ENCODE data around the gene SINHCAF.

Gene SINHCAF

GRCh38 chr12:31323391-31324115 lies 2.4 kb downstream of the SINHCAF start:
- H3K4me1 ChIP-seq: peaks cover 42 to 55% (median 53%) of the 10 kb centered on the region in 10 experiments
- H3K27me3 ChIP-seq: no peaks in the 10 kb centered on the region
- H3K4me3 ChIP-seq: peak overlapping the region; percentile 83 to 96 (median 94)
- TF ChIP-seq Cebpa-rat (IDR thresholded peaks at IDR 0.05): no peak
- H3K9me3 ChIP-seq (replicated peaks in 1 of 11): no peaks in the 10 kb centered on the region
- peak overlapping the region; percentile 95 to 100 (median 98) for H3K9ac ChIP-seq
- H3K27ac ChIP-seq: peak overlapping the region; percentile 90 to 99 (median 98)
- no peaks in the 10 kb centered on the region for H3K36me3 ChIP-seq
- peak overlapping the region; percentile 80 to 98 (median 90) for H3K4me2 ChIP-seq
- H4K20me1 ChIP-seq: peaks cover 35 to 63% (median 56%) of the 10 kb centered on the region in 11 experiments

GRCh38 chr12:31322801-31323207 lies 3.1 kb downstream of the SINHCAF start:
- Histone ChIP-seq H3K4me1 (peaks cover 50 to 62% (median 60%) of the 10 kb centered on the region in 10 experiments), H3K4me3 (peak overlapping the region; percentile 83 to 96 (median 94)), H3K27ac (peak overlapping the region; percentile 90 to 99 (median 98)), H3K9ac (peak overlapping the region; percentile 95 to 100 (median 98)), H3K27me3 (no peaks in the 10 kb centered on the region), H3K9me3 (replicated peaks in 1 of 11) (no peaks in the 10 kb centered on the region), H3K36me3 (no peaks in the 10 kb centered on the region), H3K4me2 (peak overlapping the region; percentile 80 to 98 (median 90)), H4K20me1 (peaks cover 42 to 70% (median 63%) of the 10 kb centered on the region in 11 experiments)
- no peak for TF ChIP-seq Cebpa-rat (IDR thresholded peaks at IDR 0.05)

GRCh38 chr12:31321897-31322228 lies 4.1 kb downstream of the SINHCAF start:
- Histone ChIP-seq H3K9ac (peak overlapping the region in 5 of 11 experiments; percentile 2 to 98 (median 16); a peak in 5 of 22 replicates), H3K27ac (peak overlapping the region in 2 of 11 experiments; percentile 17 to 30; a peak in 1 of 22 replicates), H3K27me3 (no peaks in the 10 kb centered on the region), H3K9me3 (replicated peaks in 1 of 11) (no peaks in the 10 kb centered on the region), H3K4me2 (peak overlapping the region; percentile 80 to 98 (median 90)), H4K20me1 (peaks cover 52 to 80% (median 73%) of the 10 kb centered on the region in 11 experiments), H3K36me3 (no peaks in the 10 kb centered on the region), H3K4me3 (peak overlapping the region in 5 of 10 experiments; percentile 21 to 96 (median 95); a peak in 7 of 20 replicates), H3K4me1 (peaks cover 52 to 69% (median 63%) of the 10 kb centered on the region in 10 experiments)
- no peak for TF ChIP-seq Cebpa-rat (IDR thresholded peaks at IDR 0.05)

GRCh38 chr12:31321186-31321896 lies 4.6 kb downstream of the SINHCAF start:
- Histone ChIP-seq H3K4me2 (peak overlapping the region; percentile 80 to 98 (median 90)), H3K4me1 (peaks cover 57 to 67% (median 64%) of the 10 kb centered on the region in 10 experiments), H3K27ac (peak overlapping the region in 2 of 11 experiments; percentile 17 to 30; a peak in 1 of 22 replicates), H3K27me3 (no peaks in the 10 kb centered on the region), H3K9me3 (replicated peaks in 1 of 11) (no peaks in the 10 kb centered on the region), H3K9ac (peak overlapping the region in 4 of 11 experiments; percentile 11 to 98 (median 60); a peak in 2 of 22 replicates), H3K36me3 (no peaks in the 10 kb centered on the region), H3K4me3 (peak overlapping the region in 1 of 10 experiments; percentile 21; a peak in 2 of 20 replicates), H4K20me1 (peaks cover 57 to 85% (median 78%) of the 10 kb centered on the region in 11 experiments)
- TF ChIP-seq Cebpa-rat (IDR thresholded peaks at IDR 0.05): no peak

GRCh38 chr12:31318657-31319269 lies 7.2 kb downstream of the SINHCAF start:
- Histone ChIP-seq H3K4me1 (peaks cover 63 to 81% (median 70%) of the 10 kb centered on the region in 10 experiments), H3K27ac (peak overlapping the region in 6 of 11 experiments; percentile 36 to 70 (median 58); a peak in 6 of 22 replicates)

GRCh38 chr12:31317471-31318395 lies 8.2 kb downstream of the SINHCAF start:
- peaks cover 59 to 78% (median 65%) of the 10 kb centered on the region in 10 experiments for H3K4me1 ChIP-seq
- no peaks in the 10 kb centered on the region for H3K27me3 ChIP-seq
- TF ChIP-seq Cebpa-rat (IDR thresholded peaks at IDR 0.05): no peak
- H3K27ac ChIP-seq: peak overlapping the region; percentile 24 to 70 (median 50); a peak in 20 of 22 replicates
- peak overlapping the region; percentile 50 to 67 (median 54) for H3K4me3 ChIP-seq
- peaks cover 92 to 100% (median 100%) of the 10 kb centered on the region in 11 experiments for H4K20me1 ChIP-seq
- H3K4me2 ChIP-seq: peak overlapping the region; percentile 87 to 98 (median 90)
- H3K36me3 ChIP-seq: peaks cover 0 to 35% (median 28%) of the 10 kb centered on the region in 11 experiments; a peak in 19 of 22 replicates
- peaks cover 0 to 15% (median 0%) of the 10 kb centered on the region in 11 experiments; a peak in 8 of 22 replicates for H3K9me3 ChIP-seq (replicated peaks in 1 of 11)
- H3K9ac ChIP-seq: peak overlapping the region; percentile 51 to 72 (median 65)

More at GRCh38 chr12:31318657-31319269, 7.2 kb downstream of the SINHCAF start:
- H3K4me2 ChIP-seq: peak overlapping the region; percentile 87 to 98 (median 90)
- H3K27me3 ChIP-seq: no peaks in the 10 kb centered on the region
- no peak for TF ChIP-seq Cebpa-rat (IDR thresholded peaks at IDR 0.05)
- peaks cover 0 to 25% (median 18%) of the 10 kb centered on the region in 11 experiments; a peak in 19 of 22 replicates for H3K36me3 ChIP-seq
- H3K9me3 ChIP-seq (replicated peaks in 1 of 11): peaks cover 0 to 14% (median 0%) of the 10 kb centered on the region in 11 experiments; a peak in 8 of 22 replicates
- H3K4me3 ChIP-seq: peak overlapping the region in 4 of 10 experiments; percentile 50 to 67 (median 52); a peak in 3 of 20 replicates
- H3K9ac ChIP-seq: peak overlapping the region in 8 of 11 experiments; percentile 22 to 67 (median 64); a peak in 8 of 22 replicates
- H4K20me1 ChIP-seq: peaks cover 83 to 100% (median 100%) of the 10 kb centered on the region in 11 experiments

GRCh38 chr12:31316891-31317290 lies 9.1 kb downstream of the SINHCAF start:
- peaks cover 0 to 43% (median 37%) of the 10 kb centered on the region in 11 experiments; a peak in 20 of 22 replicates for H3K36me3 ChIP-seq
- H3K9ac ChIP-seq: peak overlapping the region; percentile 51 to 72 (median 65); a peak in 15 of 22 replicates
- no peaks in the 10 kb centered on the region for H3K27me3 ChIP-seq
- TF ChIP-seq Cebpa-rat (IDR thresholded peaks at IDR 0.05): no peak
- peaks cover 51 to 70% (median 57%) of the 10 kb centered on the region in 10 experiments for H3K4me1 ChIP-seq
- peaks cover 0 to 18% (median 0%) of the 10 kb centered on the region in 11 experiments; a peak in 8 of 22 replicates for H3K9me3 ChIP-seq (replicated peaks in 1 of 11)
- H3K4me2 ChIP-seq: peak overlapping the region; percentile 87 to 98 (median 90); a peak in 21 of 22 replicates
- H3K4me3 ChIP-seq: peak overlapping the region; percentile 50 to 67 (median 54); a peak in 17 of 20 replicates
- H4K20me1 ChIP-seq: peaks cover 97 to 100% (median 100%) of the 10 kb centered on the region in 11 experiments
- peak overlapping the region in 9 of 11 experiments; percentile 24 to 70 (median 50); a peak in 12 of 22 replicates for H3K27ac ChIP-seq

Measured in BLaER1 treated with 17β-estradiol and CSF1 and Interleukin-3, amounts not matched to agents 10 nM and 100 nM (cell line).